NCI-H748 (cell line): Measurements from ENCODE around the gene TBC1D4.
A peak's percentile ranks its signal among the peaks of the same experiment; 100 is the strongest.
"Not testable (repeated sequence)": the region's sequence is repeated elsewhere in the genome, so short reads cannot be mapped to it uniquely, and the experiment has no call there.

Experiments used
- DNase-seq: peaks from one replicate; lab custom pipeline; 2025; ENCODE audit not compliant: unreplicated experiment; lab: John Stamatoyannopoulos, UW

Gene TBC1D4

DNA sequence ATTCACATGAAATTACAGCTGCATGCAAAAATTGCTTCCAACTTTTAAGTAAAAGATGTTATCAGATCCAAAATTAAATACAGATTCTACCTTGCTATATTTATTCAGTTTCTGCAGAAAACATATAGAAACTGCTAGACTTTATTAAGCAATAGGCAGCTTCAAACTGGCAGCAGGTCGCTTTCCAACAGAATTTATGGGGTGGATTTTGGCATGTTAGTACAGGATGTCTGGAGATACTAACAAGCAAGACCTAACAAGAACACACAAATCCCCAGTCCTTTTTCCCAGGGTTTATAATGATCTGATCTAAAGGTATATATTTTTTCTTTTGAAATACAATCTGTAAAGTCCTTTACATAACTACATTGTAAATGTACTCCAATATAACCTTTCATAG lies 27.5 kb downstream of the TBC1D4 start:
- DNase-seq: no peak

DNA sequence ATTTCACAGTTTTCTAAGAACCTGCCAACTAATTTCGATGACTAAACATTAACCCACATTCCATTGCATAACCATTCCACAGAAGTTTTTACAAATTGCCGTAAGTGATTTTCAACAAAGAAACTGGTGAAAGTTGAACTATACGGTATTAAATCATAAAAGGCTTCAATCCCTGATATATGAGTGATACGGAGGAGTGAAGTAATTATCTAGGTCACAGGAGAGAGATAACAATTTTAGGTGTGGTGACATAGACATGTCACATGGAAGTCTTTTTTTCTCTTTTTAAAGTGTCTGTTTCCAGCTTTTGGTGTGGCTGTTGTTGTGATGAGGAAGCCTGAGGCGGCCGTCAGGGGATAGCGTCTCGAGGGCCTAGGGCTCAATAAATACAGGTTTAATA lies 29.4 kb downstream of the TBC1D4 start:
- DNase-seq: no peak

DNA sequence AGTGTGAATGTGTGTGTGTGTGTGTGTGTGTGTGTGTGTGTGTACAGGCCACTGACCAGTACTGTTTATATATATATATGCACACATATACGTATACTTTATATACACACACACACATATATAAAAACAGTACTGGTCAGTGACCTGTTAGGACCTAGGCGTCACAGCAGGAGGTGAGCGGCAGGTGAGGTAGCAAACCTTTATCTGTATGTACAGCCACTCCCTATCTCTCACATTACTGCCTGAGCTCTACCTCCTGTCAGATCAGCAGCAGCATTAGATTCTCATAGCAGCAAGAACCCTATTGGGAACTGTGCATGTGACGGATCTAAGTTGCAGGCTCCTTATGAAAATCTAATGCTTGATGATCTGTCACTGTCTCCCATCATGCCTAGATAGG lies 34.5 kb downstream of the TBC1D4 start:
- peak; percentile 4 for DNase-seq

DNA sequence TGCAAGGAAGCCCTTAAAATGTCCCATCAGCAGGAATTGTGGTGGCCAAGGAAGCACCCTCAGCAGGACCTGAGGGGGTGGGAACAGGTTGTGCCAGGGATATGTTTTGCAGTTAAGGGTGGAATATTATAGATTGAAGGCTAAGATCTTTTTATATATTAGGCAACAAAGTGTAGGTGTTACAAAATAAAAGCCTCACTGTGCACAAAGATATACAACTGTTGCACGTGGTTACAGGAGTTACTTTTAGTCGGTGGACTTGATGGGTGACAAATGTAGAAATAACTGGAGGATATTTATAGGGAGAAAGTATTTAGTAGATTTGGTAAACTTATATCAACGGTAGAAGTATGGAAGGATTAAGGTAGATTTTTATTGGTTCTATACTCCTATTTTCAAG lies 35.1 kb downstream of the TBC1D4 start:
- DNase-seq: no peak

DNA sequence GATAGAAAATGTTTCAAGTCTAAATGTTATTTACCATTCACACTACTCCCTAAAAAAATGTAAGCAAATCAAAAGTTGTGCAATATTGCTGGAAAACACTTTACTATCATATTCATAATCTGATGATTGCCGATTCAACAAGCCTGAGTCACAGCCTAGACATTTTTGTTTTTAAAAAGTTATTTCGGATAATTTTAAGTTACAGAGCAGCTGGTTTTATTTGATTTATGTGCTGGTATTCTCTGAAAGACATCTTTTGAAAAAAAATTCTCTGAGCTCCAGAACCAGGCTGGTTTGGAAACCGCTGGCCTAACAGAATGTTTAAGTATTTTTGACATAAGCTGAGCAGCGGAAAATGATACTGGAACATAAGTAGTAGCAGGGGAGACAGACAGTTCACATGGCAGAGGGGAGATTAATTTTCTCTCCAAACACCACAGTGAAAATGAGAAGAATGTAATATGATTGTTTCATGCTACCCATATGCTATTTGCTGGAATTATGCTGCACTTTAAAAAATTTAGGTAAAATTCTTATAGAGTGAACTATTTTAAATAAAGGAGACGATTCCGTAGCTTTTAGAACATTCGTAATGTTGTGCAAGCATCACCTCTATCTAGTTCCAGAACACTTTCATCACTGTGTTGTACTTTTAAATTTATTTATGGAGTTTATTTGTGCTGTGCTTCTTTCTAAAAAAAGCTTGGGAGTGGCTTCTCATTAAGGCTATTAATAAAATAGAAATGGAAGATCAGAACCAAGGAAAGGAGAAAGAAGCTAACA lies 36.1 kb downstream of the TBC1D4 start:
- DNase-seq: no peak

DNA sequence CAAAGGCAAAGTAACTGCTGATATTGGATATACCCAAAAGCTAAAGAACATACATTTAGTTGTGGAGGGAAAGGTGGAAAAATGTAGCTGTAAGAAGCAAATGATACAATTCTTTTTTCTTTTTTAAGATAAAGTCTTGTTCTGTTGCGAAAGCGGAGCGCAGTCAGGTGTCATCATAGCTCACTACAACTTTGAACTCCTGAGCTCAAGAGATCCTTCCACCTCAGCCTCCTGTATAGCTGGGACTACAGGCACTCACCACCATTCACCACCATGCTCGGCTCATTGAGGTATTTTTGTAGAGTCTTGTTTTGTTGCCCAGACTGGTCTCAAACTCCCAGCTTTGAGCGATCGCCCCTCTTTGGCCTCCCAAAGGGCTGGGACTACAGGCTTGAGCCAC lies 38.0 kb downstream of the TBC1D4 start:
- no peak for DNase-seq

DNA sequence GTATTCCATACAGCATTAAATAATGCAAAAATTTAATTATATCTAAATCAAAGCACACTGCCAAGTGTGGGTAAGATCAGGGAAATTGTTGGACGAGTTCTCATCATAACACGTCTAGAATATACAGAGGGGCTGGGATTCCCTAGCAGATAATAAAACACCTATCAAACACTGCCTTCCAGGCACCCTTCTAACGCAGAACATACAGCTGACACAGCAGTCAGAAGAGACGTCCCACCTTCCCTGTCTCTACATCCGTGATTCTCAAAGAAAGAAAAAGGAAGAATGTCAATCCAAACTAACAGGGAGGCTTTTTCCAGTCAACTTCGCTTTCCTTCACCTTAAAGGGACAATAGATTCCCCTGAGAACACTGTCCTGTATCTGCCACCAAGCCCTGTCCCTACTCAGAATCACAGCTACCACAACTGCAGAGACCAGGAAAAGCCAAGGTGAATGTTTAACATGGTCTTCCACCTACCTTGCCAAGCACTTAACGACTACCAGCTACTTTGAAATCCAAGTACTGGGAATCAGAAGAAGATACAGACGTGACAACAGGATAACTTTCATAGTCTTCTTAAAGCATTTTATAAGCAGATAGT lies 38.5 kb downstream of the TBC1D4 start:
- DNase-seq: no peak

DNA sequence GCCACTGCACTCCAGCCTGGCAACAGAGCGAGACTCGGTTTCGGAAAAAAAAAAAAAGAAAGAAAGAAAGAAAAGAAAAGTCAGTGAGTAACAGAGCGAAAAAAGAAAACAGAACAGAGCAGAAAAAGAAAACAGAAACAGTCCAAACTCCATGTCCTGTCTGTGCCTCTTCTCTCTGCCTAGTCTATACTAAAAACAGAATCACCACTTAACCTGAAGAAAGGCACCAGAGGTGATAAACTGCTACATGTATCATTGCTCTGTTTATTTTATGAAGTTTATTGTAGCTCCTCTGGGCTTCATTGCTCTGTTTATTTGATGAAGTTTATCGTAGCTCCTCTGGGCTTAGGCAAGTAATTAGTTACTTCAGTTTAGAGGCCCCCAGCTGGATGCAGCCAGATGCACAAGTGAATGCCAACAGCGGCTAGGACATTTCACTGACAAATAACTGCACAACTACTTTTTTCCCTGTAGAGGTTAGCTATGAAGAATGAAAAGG lies 39.2 kb downstream of the TBC1D4 start:
- no peak for DNase-seq

DNA sequence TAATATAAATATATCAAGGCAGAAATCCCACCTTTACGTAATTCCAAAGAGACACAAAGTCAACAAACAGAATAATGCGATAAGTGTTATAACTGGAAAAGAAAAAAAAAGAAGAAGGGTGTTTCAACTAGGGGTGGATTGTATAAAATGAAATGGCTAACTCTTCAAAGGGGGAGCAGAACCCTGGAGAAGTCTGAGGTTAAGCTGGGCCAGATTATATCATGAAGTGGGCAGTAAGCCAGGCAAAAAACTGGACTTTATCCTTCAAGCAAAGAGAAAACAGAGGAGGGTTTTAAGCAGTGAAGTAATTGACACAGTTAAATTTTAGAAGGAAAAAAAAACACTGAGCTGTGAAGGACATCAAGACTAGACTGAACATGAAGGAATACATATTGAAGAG lies 41.9 kb downstream of the TBC1D4 start:
- no peak for DNase-seq

DNA sequence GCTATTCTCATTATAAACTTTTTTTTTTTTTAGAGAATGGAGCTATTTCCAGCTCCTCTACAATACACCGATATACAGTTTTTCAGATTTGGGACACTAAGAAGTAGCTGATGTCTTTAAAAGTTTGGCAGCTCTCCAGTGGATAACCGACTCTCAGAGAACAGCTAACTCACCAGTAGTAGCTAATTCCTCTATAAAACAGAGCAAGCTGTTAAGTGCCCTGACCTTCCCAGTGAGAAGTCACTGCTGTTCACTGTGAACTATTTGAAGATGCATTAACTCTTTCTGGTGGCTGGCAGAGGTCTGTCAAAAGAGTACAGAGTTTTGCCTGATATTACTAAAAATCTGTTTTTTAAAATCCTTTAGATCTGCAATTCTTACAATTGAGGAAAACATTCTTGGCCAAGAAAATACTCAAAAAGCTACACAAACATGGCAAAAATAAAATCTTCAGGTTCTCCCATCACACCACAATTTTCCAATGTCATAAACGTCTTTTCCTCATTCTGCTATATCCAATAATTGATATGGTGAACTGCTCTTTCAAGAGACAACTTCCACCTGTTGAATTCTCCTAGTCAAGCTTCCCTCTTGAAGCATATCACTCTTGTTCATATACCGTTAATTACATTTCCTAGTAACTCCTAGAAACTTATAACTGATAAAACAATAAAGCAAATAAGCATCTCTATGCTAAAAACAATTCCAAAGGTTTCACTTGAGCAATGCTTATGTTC lies 44.2 kb downstream of the TBC1D4 start:
- DNase-seq: no peak

DNA sequence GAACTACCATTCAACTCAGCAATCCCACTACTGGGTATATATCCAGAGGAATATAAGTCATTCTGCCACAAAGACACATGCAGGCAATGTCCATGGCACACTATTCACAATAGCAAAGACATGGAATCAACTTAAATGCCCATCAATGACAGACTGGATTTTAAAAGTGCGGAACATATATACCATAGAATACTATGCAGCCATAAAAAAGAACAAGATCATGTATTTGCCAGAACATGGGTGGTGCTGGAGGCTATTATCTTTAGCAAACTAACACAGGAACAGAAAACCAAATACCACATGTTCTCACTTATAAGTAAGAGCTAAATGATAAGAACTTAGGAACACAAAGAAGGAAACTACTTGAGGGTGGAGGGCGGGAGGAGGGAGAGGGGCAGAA lies 47.8 kb downstream of the TBC1D4 start:
- not testable (repeated sequence) for DNase-seq

DNA sequence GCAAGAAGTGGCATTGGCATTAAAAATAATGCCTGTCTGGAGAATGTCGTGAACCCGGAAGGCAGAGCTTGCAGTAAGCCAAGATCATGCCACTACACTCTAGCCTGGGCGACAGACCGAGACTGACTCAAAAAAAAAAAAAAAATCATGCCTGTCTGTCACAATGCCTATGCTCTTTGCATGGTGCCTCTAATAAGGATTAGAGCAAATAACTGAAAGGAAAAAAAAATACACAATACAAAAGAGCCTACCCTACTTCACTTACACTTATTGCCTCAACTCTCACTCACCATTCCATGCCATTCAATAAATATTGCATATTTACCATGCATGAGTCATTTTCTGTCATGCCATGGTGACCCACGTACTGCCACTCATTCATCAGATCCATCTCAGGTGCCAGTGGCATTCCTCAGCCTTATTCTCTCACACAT lies 49.1 kb downstream of the TBC1D4 start:
- DNase-seq: no peak

DNA sequence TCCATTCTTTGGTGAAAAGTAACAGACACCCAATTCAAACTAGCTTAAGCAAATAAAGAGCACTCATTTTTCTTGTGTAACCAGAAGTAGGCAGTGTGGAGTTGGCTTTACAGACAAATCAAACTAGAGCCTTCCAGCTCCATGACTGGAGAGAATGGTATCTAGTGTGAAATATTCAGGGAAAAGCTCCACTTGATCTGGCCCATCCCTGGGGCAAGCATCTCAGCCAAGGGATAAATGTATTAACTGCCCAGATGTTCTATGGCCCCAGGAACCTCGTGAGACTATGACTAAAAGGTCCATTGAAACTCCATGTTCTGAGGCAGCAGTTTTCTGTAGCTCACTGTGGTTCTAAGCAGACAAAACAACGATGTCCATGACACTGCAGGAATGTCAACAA lies 49.9 kb downstream of the TBC1D4 start:
- no peak for DNase-seq

DNA sequence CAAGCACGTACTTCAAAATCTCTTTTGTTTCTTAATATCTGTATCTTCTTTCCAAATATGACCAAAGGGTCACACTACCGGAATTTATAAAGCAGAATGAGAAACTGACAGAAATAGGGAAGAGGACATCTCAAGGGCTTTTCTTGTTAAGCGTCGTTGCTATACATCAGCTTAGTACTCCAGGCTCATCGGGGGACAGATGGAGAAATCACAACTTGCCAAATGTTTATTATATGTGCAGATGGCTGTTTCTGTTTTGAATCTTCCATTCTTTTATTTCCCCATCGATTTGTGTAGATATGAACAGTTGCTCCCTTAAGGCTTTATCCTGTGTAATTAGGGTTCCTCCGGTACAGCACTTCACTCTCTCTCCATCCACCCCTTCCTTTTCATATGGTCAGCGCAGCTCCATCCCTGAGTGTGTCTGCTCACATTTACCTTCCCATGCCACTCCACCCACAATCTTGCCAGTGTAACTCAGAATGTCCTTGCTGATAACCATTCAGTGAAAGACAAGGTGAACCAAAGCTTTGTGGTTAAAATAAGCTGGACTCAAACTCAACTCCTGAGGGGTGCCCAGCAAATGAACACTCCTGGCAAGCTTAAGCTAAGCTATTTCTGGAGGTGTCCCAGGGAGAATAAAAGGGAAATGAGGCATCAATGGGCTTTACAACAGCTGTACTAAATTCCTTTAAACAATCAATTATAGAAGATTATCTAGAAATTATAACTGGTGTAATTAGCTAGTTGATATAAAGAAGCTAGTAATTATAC lies 51.3 kb downstream of the TBC1D4 start:
- no peak for DNase-seq

DNA sequence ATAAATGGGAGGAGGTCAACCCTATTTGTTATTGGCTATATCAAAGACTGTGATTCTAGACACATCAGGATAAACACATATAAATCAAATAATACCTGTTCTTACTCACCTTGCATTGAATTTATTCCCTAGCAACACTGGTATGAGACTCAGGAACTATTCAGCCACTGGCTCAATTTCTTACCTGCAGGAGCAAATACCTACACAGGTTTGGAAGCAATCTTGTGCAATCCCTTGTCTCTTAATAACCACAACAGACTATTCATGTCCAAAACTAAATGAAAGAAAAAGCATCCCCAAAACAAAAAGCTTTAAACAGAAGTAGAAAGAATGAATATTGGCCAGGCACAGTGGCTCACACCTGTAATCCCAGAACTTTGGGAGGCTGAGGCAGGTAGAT lies 55.5 kb downstream of the TBC1D4 start:
- no peak for DNase-seq

DNA sequence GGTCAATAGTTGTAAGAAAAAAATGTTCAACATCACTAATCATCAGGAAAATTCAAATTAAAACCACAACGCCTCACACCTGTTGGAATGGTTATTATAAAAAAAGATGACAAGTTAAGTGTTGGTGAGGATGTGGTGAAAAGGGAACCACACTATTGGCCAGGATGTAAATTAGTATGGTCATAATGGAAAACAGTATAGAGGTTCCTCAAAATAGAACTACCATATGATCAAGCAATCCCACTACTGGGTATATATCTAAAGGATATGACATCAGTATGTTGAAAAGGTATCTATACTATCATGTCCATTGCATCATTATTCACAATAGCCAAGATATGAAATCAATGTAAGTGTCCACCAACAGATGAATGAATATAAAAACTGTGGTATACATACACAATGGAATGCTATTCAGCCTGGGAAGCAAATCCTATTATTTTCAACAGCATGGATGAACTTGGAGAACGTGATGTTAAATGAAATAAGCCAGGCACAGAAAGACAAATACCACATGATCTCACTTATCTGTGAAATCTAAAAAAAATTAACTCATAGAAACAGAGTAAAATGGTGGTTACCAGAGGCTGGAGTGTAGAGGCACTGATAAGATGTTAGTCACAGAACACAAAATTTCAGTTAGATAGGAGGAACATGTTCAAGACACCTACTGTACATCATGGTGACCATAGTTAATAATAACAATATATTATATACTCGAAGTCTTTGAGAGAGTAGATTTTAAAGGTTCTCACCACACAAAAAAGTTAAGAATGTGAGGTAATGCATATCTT lies 56.6 kb downstream of the TBC1D4 start:
- no peak for DNase-seq

DNA sequence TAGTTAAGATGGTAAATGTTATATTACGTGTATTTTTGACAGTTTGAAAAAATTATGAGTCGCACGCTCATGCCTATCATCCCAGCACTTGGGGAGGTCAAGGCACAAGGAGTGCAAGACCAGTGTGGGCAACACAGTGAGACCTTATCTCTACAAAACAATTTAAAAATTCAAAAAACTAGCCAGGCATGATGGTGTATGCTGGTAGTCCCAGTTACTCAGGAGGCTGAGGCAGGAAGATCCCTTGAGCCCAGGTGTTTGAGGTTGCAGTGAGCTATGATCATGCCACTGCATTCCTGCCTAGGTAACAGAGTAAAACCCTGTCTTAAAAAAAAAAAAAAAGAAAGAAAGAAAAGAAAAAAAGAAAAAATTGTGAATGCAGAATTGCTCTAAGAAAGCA lies 58.0 kb downstream of the TBC1D4 start:
- no peak for DNase-seq

DNA sequence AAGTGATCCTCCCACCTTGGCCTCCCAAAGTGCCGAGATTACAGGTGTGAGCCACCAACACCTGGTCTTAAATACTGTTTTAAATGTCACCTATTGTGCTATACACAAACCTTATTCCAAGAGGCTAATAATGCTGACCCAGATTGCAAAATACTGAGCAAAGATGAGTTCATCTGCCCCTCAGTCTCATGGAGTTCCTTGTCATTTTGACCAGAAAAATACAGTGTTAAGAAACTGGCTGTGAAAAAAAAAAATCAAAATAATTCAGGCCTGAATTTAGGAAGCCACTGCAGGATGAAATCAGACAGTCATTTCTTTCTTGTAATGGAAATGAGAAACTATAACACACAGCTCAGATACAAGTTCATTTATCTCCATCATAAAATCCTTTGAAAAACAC lies 59.9 kb downstream of the TBC1D4 start:
- DNase-seq: no peak

DNA sequence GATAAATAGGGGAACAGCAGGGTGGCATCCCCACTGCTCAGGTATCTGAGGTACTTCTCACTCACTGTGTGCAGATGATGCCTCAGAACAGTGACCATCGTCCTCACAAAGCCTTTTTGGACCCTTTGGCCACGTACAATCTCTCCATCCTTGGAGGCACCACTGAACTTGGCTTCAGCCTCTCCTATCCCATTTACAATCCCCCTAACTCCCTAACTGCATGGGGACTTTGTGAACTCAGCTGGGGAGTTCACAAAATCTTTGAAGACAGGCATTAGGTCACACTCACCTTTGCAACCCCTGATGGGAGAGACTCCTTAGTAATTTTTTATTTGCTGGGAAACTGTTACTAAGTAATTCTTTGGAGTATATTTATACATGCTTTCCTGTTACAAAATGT lies 60.8 kb downstream of the TBC1D4 start:
- DNase-seq: no peak

DNA sequence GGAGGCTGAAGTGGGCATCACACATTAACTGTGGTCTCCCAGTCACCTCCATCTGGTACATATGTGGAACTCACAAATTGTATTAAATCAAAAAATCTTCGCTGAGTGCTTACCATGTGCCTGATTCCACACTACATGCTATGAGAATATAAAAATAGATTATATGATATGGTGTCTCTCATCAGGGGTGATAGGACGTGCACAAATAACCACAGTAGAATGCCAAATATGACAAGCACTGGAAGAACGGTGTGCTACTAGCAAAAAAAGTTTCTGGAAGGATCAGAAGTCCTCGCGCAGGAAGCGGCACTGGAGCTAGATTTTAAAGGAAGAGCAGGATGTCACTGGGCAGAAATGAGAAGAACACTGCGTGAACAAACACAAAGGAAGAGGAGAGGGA lies 62.3 kb downstream of the TBC1D4 start:
- no peak for DNase-seq

DNA sequence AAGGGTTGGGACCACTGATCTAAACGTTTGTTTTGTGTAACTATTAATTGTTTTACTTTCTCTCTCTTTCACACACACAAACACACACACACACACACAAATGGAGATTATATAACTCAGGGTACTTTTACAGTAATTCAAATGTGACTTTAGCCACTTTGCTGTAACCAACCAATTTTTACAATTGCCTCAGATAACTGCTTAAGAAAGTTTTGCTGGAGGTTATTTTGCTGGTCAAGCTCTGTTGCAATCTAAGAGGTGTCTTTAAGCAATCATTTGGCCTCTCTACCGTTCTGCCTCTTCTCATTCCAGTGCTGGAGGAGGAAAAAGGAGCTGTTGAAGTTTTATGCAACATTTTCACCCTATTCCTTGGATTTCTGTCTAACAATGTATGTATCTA lies 63.0 kb downstream of the TBC1D4 start:
- DNase-seq: no peak
